Fibroblast of skin of left biceps (primary cell): ENCODE data around the gene PKD1.

Experiments used
- DNase-seq, 2 experiments: peaks; one replicate each; pipeline ENCODE4 v3.0.0-alpha.2; 2013; ENCODE audit warnings: low read depth in 2 of 2

The PKD1 gene

DNA sequence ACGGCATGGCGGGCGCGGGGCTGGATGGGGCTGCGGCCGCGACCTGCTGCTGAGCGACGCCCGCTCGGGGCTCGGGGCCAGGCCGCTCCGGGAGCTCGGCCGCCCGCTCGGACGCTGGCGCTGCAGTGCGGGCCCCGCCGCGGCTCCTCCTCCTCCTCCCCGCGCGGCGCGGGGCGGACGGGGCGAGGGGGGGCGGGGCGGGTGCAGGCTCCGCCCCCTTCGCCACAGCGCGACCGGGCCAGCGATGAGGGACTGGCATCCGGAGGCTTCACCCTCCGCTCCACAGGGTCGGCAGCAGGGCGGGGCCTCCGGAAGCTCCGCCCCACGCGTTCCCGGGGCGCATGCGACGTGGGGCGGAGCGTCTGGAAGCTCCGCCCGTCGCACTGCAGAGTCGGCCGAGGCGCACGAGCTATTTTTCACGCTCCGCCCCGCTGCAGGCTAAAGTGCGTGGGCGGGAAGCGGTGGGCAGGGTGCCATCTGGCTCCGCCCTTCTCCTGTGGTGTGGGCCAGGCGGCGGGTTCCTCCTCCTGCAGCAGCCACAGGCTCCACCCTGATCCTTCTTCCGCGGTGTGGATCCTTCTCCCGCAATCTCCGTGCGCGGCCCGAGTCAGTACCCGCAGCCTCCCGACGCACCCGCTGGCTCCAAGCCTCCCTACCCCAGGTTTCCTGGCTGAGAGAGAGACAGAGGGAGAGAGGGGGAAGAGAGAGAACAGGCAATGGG lies at the start of gene PKD1:
Gene PKD1, minus strand, starts transcription at position 129 of the 721 bp plus-strand sequence. CDS start 209 bp downstream, outside the sequence.
- peak; percentile 86 to 91 for DNase-seq

DNA sequence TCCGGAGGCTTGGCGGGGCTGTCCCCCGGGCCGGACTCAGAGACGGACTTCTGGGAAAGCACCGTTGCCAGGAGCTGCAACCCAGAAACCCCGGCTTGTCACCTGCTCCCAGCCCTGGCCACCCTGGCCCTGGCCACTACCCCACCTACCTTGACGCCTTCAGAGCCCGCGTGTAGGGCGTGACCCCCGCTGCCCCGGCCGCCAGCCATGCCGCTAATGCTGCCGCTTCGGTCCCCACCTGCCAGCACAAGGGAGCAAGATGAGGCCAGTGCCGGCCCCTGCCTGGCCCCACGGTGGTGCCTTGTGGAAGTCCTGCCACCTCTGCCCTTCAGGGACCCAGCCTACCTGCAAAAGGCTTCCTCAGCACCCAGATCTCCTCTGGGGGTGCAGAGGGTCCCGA lies 49.3 kb upstream of the PKD1 start:
- no peak for DNase-seq

DNA sequence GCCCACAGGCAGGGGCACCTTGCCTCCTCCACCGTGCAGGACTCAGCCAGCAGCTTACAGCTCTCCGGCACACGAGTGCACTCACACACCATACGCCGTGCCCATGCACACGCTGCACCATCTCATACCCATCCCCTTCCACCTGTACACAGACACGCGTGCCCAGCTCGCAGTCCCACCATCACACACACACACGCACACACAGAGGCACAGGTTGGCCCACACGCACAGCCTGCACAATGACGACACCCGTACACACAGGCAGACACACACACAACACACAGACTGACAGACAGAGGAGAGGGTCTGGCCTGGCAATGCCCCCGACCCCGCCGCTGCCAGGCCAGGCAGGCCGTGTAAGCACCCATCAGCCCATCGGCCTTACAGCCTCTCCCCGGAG lies 48.6 kb upstream of the PKD1 start:
- no peak for DNase-seq

DNA sequence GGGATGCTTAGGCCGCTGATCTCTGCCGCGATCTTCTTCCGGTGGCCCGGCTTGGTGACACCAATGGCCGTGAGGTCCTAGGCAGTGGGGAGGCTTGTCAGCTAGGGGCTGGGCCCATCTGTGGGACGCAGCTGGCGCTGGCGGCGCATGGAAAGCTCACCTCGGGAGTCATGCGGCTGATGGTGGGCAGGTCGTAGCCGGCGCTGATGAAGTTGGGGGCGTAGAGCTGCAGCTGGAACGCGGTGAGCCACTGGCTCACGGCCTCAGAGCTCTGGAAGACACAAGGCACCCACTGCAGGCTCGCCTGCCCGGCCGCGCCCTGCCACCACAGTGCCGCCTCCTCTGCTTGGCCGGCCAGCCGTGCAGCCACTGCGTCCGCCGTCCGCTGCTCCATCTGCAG lies 48.0 kb upstream of the PKD1 start:
- DNase-seq, result no peak

DNA sequence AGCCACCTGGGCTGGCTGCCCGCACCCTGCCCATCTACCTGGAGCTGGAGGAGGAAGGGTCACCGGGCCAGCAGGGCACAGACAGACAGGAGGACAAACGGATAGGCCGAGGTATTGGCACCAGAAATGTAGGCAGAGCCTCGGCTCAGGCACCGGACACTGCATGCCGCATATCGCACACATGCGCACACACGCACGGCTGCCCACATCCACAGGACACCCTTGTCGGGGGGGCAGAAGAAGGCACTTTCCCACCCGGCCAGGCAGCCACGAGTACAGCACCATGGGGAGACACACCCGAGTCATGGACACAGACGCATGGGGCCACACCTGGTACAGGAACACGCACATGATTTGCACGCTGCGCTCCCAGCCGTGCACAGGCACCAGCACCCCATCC lies 46.3 kb upstream of the PKD1 start:
- DNase-seq, result no peak

DNA sequence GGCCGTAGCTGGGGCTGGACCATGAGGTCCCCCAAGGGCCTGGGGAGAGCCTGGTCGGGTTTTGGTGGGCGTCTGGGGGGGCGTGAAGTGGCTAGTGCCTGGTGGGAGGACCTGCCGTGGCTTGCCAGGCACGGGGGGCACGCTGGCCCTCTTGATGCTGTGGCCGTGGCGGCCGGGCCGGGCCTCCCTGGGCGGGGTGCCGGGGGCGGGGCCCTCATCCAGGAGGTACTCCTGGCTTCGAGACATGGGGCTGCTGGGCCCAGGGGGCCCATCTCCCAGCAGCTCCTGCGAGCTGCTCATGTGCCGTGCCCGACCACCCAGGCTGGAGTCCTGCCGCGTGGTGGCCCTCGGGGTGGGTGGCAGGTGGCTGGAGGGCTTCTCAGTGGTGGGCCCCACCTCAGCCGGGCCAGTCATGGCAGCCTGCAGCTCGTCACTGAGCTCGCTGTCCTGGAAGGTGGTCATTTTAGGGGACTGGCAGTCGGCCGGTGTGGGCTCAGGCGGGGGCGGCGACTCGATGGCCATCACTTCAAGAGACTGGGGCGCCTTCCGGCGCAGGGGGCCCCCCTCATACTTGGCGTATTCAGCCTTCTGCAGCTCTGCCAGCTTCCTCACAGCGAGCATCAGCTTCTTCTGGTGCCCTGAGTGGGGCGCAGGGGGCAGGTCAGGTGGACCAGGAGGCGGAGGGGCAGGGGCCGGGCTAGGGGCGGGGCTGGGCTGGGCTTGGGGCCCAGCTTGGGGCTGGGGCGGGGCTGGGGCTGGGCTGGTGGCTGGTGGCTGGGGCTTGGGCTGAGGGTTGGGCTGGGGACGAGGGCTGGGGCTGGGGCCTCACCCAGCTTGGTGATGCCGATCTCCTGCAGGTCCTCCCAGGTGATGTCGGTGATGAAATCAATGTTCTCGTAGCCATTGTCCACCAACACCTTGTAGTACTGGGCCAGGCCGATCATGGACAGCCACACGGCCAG lies 45.5 kb upstream of the PKD1 start:
- no peak for DNase-seq

DNA sequence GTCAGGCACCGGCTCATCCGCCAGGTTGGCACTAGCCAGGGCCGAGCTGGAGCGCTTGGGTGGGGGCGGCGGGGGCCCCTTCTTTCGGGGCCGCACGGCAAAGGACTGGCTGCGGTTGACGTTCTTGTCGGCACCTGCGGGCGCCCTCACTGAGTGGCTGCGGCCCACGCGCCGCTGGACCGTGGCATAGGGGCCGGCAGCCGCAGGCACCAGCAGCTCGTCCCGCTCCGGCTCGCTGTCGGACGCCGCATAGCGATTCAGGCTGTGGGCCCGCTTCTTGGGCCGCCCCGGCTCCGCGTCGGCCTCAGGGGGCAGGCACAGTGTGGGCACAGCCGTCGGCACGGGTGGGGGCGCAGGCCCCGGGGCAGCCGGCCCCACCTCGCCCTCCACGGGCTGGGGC lies 44.8 kb upstream of the PKD1 start:
- no peak for DNase-seq

DNA sequence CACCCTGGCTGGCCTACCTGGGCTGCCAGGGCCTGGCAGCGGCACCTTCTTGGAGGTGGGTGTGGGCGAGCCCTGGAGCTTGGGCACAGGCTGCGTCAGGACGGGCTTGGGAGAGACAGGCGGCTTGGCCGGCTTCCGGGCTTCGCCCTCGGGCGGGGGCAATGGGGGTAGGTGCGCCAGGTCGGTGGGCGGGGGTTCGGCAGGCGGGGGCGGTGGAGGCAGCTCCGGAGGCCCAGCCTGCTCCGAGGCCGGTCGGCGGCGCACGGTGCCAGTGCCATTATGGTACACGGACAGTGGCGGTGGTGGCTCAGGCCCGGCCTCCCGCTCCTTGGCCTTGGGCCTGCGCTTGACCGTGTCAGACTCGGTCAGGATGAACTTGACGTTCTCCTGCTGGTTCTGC lies 43.9 kb upstream of the PKD1 start:
- no peak for DNase-seq

DNA sequence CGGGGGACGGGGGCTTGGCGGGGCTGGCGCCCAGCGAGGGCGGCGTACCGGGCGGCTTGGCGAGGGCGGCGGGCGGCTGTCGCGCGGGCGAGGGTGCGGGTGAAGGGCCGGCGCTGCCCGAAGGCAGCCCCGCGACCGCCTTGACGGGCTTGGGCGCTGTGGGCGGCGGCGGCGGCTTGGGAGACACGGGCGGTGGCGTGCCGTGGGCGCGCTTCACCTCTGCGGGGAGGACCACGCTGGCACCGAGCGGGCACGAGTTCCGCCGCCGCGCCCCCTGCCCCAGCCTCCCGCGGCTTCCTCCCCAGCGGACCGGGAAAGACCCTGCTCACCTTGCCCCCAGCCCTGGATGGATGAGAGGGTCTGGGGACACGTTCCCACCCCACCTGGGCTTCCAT lies 43.4 kb upstream of the PKD1 start:
- DNase-seq, result no peak

DNA sequence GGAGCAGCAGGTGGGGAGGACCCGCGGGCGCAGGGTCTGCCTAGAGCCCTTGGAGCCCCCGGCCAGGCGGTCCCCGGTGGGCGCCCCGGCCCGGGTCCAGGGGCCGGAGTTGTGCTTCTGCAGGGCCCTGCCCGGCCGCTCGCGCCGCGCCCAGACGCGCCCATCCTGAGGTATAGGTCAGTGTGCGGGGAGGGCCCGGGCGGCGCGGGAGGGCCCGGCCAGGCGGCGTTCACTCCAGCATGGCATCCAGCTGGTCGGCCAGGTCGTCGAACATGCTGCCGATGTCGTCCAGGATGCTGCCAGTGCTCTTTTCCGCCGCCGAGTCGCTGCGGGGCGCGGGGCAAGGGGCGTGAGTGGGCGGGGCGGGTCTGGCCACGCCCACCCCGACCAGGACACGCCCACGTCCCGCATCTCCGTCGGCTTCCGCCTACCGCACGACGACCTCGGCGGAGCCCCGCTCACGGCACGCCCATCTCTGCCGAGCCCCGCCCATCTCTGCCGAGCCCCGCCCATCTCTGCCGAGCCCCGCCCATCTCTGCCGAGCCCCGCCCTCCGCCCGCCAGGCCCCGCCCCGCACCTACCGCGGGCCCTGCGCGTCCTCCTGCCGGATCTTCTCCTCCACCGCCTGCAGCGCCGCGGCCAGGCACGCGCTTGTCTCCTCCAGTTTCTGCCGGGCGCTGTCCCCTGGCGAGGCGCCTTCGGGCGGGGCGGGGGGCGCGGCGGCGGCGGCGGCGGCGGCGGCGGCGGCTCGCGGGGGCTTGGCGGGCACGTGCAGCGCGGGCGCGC lies 42.8 kb upstream of the PKD1 start:
- no peak for DNase-seq

DNA sequence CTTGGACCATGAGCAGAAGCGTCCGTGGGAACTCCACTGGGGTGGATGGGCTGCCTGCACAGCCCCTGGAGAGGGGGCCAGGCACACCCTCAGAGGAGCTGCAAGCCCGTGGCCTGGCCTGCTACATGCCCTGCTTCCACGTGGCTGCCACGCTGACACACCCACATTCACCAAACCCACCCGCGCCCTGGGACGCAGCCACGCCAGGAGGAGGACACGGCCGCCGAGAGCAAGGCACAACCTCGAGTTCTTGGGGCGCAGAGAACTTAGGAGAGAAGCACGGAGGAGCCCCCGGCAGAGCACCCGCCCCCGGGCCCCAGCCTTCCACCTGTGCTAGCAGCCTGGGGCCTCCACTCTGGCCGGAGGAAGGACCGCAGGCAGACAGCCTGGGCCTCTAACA lies 41.9 kb upstream of the PKD1 start:
- no peak for DNase-seq

DNA sequence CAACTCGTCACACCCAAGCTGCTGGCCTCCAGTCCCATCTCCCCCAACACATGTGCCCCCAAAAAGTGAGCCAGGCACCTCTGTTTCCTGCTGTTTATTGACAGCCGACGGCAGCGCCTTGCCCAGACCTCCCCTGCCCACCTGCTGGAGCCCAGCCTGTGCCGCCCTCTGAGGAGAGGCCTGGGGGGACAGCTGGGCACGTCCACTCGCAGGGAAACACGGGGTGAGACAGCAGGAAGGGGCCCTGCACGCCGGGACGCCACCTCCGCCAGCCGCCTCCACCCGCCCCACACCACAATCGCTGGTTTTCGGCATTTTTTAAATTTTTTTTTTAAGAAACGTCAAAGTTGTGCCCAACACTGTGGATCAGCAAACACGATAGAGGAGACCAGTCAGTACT lies 41.4 kb upstream of the PKD1 start:
- DNase-seq, result no peak

DNA sequence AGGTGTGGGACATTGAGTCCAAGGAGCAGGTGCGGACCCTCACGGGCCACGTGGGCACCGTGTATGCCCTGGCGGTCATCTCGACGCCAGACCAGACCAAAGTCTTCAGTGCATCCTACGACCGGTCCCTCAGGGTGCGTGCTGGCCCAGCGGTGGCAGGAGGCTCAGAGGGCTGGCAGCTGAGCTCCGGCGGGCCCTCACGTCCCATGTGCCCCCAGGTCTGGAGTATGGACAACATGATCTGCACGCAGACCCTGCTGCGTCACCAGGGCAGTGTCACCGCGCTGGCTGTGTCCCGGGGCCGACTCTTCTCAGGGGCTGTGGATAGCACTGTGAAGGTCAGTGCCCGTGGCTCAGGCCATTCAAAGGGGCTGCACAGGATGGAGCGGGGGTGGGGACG lies 40.3 kb upstream of the PKD1 start:
- no peak for DNase-seq

DNA sequence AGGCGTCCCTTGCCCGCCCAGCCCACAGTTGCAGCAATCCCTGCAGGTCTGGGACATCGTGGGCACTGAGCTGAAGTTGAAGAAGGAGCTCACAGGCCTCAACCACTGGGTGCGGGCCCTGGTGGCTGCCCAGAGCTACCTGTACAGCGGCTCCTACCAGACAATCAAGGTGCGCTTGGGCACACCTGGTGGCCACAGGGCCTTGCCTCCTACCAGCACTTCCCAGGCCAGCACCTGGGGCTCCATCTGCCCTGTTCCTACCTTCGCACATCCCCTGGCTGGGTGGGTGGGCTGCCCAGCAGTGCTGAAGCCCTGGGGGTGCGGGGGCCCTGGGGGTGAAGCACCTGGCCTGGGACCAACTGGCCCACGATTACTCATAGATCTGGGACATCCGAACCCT lies 39.8 kb upstream of the PKD1 start:
- no peak for DNase-seq

DNA sequence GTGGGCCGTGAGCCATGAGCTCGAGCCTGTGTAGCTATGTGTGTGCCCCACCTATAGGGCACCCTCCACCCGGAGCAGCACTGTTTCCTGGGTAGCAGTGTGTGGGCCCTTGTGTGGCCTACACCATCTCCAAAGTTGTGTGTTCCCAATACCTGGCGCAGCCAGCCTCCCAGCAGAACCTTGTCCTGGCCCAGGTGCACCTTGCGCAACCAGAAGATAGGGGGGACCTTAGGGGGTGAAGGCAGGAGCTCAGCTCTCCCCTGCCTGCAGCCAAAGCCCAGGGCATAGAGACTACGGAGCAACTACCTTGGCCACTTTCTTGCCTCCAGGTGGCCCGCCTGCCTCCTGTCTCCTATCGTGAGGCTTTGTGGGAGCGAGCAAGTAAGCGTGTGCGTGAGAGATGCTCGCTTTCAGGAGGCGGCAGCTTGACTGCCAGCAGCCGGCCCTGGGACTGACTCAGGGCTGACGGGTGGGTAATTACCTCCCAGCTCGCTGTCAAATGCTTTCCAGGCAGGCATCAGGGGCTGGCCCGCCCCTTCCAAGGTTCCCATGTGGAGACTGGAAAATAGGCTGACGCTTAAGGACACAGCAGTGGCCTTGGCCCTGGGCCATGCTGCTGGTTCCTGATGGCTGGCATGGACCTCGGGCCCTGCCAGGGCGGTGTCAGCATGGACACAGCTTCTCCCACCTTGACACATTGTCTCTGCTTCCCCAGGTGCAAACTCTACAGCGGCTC lies 38.9 kb upstream of the PKD1 start:
- no peak for DNase-seq

DNA sequence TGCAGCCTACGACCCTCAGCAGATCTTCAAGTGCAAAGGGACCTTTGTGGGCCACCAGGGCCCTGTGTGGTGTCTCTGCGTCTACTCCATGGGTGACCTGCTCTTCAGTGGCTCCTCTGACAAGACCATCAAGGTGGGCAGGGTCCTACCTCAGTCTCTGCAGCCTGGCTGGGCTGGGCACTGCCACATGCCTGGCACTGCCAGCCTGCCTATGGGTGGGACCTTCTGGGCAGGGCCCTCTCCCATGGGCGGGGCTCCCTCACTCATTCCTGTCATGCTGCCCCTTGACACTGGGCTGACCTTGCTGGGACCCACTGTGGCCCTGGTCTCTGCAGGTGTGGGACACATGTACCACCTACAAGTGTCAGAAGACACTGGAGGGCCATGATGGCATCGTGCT lies 38.2 kb upstream of the PKD1 start:
- no peak for DNase-seq

DNA sequence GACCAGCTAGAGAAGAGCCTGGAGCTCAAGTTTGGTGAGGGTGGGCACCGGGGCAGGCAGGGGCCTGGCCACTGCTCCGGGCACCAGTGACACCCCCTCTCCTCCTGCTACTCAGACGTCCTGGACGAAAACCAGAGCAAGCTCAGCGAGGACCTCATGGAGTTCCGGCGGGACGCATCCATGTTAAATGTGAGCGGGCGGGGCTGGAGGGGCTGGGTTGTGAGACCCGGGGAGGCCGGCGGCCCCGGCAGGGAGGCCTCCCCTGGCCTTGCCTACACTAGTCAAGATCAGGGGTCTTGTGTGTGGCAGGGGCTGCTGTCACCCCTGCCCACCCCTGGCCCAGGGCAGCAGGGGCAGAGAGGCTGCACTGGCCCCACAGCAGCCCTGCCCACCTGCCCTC lies 37.7 kb upstream of the PKD1 start:
- no peak for DNase-seq

DNA sequence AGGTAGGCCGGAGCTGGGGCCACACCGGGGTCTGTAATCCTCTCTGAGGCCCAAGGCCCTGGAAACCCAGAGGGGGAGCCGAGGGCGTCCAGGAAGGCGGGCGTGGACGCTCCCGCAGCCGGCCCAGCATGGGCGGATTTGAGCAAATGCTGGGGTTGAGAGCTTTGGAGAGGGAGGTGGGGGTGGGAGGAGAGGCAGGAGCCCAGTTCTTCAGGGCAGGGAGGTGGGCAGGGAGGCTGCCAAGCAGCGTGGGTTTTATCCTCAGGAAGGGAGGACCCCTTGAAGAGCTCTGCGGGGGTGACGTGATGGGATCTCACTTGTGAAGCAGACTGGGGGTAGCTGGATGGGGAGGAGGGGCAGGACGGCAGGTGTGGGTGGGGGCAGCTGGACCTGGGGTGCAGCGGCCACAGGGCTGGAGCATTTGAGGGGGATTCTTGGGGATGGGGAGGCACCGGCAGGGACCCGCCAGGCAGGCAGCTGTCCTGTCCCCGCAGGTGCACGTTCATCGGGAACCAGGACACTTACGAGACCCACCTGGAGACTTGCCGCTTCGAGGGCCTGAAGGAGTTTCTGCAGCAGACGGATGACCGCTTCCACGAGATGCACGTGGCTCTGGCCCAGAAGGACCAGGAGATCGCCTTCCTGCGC lies 37.1 kb upstream of the PKD1 start:
- no peak for DNase-seq

DNA sequence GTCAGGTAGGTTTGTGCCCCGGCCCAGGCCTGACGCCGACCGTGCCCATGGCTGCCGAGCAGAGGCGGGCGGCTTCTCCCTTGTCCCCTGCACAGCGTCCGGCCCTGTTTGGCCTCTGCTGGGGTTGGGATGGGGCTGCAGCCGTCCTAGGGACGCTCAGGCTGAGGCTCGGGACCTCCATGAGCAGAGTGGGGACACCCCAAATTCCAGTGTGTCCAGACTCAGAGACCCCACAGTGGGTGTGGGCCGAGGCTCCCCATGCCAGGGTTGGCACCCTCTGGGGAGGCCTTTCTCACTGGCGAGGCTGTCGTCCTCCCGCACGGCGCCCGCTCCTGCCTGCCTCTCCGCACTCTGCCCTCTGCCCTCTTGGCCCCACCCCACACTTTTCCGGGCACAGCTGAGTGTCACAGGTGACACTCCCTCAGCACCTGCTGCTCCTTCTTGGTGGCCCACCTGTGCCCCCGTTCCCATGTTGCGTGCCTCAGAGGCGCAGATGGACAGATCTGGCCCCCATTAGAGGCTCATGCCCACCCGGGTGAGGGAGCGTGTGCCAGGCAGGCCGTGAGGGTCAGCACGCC lies 36.0 kb upstream of the PKD1 start:
- DNase-seq, result no peak

DNA sequence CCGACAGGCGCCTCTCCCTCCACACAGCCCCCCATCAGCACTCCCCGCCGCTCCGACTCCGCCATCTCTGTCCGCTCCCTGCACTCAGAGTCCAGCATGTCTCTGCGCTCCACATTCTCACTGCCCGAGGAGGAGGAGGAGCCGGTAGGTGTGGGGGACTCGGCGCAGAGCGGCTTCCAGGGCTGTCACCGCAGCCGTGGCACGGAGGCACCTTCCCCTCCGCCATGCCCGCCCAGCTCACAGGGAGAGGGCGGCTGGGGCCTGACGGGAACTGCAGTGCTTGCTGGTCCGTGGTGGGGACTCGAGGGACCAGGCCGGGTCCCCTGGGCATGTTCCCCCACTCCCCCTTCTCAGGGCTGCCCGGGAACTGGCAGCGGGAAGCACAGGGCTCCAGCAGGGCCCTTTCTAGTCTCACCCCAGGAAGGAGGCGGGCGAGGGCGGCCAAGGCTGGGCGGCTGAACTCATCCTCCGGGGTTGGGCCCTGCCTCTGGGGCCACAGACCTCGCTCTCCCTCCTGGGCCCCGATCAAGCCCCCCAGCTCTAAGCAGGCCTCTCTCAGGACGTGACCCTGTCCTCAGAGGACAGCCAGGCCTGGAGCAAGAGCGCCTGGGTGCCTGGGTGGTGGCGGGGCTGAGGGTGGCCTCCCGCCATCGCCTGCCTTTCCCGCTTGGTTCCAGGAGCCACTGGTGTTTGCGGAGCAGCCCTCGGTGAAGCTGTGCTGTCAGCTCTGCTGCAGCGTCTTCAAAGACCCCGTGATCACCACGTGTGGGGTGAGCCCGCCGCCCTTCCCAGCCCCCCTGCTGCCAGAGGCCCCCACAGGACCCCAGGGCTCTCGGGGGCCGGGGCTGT lies 35.1 kb upstream of the PKD1 start:
- no peak for DNase-seq
